Measurements from ENCODE around the gene DIS3L2. TPM values are rescaled to one million over a fixed set of nuclear protein-coding genes. Genes with fewer than 3 reads are reported as not detected.

The DIS3L2 gene
- total RNA-seq, 1 donor from 2014 or later: 53.6 TPM

DNA sequence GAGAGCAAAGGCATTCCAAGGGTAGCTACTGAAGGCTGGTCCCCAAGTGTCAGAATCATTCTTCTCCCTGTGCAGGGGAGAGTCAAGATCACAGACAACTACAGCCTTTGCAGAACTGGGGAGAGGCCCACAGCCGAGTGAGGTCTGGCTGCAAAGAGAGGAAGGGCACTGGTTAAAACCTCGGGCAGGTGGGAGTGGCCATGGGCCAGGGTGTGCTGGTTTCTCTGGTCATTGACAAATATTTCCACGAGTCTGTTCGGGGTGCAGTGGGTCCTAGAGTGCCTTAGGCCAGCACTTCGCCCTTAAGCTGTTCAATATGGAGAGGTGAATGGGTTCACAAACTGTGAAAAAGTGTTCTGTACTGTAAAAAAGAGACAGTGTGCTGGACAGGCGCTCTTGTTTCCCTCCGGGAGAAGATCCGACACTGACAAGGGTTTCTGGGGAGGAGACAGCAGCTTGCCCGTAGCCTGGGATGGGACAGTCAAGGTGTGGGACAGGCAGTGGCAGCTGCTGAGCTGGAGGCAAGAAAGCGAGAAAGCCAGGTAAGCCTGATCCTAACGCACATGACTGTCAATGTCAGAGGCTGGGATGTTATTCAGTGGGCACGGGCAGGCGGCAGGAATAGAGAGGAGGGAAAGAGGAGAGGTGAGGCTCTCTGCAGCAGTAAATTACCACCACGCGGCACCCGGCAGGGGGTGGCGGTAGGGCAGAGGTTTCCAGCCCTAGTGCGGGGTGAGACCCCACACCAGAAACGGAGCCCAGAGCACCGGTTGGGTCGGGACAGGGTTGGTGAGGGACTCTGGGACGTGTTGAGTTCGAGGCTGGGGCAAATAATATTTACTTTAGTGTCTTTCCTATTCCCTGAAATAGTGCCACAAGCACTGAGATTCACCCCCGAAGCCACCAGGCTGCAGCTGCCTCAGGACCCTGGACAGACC lies 37.3 kb upstream of the DIS3L2 start:
- H3K4me3 Mint-ChIP-seq: peak overlapping the region; percentile 78
- DNase-seq (ENCODE audit: extremely low spot score, unreplicated experiment): no peak
- TF ChIP-seq, protein P1, sequence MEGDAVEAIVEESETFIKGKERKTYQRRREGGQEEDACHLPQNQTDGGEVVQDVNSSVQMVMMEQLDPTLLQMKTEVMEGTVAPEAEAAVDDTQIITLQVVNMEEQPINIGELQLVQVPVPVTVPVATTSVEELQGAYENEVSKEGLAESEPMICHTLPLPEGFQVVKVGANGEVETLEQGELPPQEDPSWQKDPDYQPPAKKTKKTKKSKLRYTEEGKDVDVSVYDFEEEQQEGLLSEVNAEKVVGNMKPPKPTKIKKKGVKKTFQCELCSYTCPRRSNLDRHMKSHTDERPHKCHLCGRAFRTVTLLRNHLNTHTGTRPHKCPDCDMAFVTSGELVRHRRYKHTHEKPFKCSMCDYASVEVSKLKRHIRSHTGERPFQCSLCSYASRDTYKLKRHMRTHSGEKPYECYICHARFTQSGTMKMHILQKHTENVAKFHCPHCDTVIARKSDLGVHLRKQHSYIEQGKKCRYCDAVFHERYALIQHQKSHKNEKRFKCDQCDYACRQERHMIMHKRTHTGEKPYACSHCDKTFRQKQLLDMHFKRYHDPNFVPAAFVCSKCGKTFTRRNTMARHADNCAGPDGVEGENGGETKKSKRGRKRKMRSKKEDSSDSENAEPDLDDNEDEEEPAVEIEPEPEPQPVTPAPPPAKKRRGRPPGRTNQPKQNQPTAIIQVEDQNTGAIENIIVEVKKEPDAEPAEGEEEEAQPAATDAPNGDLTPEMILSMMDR (conservative IDR thresholded peaks at IDR 0.05): no peak
- H3K9me3 Mint-ChIP-seq: no peaks in the 10 kb centered on the region
- H3K27me3 Mint-ChIP-seq: peaks cover 47% of the 10 kb centered on the region
- peaks cover 10% of the 10 kb centered on the region for H3K4me1 Mint-ChIP-seq (ENCODE audit: unreplicated experiment)
- no peaks in the 10 kb centered on the region for H3K36me3 Mint-ChIP-seq
- peak overlapping the region; percentile 44 for H3K27ac Mint-ChIP-seq

DNA sequence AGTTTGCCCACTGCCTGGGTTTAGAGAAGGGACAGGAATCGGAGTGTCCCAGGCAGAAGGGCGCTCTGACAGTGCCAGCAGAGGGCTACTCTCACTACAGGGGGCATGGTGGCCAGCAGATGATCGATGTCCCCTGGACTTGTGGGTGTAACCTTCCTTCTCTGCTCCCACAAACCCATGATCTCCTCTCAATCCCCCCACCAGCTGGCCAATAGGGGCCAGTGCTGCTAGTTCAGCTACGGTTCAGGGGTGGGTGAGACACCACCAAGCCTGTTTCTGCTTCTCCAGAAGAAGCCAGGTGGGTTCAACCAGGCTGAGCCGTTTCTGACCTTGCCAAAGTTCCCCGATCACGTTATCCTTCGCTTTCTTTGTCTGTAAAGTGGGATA lies 36.6 kb upstream of the DIS3L2 start:
- DNase-seq (ENCODE audit: extremely low spot score, unreplicated experiment): no peak
- Mint-ChIP-seq H3K9me3 (no peaks in the 10 kb centered on the region), H3K4me1 (ENCODE audit: unreplicated experiment) (peaks cover 10% of the 10 kb centered on the region), H3K27me3 (peaks cover 53% of the 10 kb centered on the region), H3K4me3 (peak overlapping the region; percentile 78), H3K36me3 (no peaks in the 10 kb centered on the region), H3K27ac (no peak overlapping the region)
- TF ChIP-seq, protein P1 (conservative IDR thresholded peaks at IDR 0.05): no peak

DNA sequence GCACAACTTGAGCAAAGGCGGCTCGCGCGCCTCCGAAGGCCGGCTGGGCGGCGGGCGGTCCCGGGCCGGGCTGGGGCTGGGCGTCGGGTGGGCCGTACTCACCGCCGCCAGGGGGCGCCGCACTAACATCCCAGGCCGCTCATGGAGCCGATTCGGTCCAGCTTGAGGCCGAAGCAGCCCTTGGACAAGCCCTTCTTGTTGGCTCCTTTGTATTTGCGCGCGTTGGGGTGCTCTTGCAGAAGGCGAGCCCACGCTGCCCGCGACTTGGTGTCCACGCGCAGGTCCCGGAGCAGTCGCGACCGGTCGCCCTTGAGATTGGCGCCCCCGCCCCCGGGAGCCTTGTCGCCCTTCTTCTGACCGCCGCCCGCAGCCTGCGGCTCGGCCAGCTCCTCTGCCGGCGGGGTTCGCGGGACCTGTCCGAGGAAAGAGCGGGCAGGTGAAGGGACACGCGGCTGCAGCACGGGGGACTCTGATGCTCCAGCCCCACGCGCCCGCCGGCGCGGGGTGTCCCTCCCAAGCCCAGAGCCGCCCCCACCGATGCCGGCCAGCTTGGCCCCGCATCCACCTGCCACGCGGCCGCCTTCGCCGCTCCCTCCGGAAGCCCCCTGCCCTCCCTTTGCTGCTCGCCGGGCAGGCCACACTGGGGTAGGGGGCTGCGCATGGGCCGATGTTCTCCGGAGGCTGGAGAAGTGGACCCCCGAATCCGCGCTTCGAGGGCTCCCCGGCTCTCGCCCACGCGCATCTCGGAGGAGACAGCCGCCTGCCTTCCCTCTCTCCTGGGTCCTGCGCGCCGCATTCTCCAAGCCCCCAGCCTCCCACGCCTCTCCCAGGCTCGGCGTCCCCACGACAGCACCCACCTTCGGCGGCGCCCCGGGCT lies 36.0 kb upstream of the DIS3L2 start:
- H3K4me1 Mint-ChIP-seq (ENCODE audit: unreplicated experiment): peaks cover 10% of the 10 kb centered on the region
- TF ChIP-seq, protein P1 (conservative IDR thresholded peaks at IDR 0.05): peak; percentile 97
- DNase-seq (ENCODE audit: extremely low spot score, unreplicated experiment): peak; percentile 90
- no peaks in the 10 kb centered on the region for H3K36me3 Mint-ChIP-seq
- no peak overlapping the region for H3K27ac Mint-ChIP-seq
- H3K4me3 Mint-ChIP-seq: peak overlapping the region; percentile 76
- no peaks in the 10 kb centered on the region for H3K9me3 Mint-ChIP-seq
- peaks cover 58% of the 10 kb centered on the region for H3K27me3 Mint-ChIP-seq

DNA sequence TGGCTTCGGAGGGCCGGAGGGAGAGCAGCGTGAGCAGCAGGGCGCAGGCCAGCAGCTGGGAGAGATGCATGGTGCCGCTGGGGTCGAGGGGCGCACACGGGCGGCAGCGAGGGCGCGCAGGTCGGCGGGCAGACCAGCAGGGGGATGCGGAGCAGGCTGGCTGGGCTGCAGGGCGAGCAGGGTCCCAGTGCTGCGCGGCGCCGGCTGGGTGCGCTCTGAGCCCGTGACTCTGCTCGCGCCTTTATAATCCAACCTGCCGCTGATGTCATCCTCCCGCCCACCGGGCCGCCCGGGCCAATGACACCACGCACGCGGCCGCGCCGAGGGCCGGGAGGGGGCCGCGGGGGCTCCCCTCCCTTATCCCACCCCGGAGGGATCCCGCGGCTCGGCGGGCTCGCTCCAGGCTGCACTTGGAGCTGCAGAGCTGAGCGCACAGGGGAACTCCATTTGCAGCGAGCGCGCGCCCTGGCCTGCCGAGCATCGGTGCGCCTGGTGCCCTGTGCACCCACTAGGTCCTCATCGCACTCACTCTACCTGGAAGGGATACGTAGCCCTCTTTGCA lies 35.3 kb upstream of the DIS3L2 start, which contains the start of gene NPPC:
NPPC (minus strand) TSS at position 217 of the 562 bp plus-strand sequence; CDS start at position 70, 147 bp downstream.
- Mint-ChIP-seq H3K36me3 (no peaks in the 10 kb centered on the region), H3K27me3 (peaks cover 65% of the 10 kb centered on the region), H3K9me3 (no peaks in the 10 kb centered on the region), H3K4me1 (ENCODE audit: unreplicated experiment) (peaks cover 10% of the 10 kb centered on the region), H3K4me3 (peak within 1 kb of the TSS; percentile 83), H3K27ac (no peak within 1 kb of the TSS)
- DNase-seq (ENCODE audit: extremely low spot score, unreplicated experiment): no peak
- TF ChIP-seq, protein P1 (conservative IDR thresholded peaks at IDR 0.05): peak; percentile 76

Data from type B pancreatic cell (in vitro differentiated cells).